Measurements from ENCODE around the gene GLIS1.

- TF ChIP-seq, protein P1, sequence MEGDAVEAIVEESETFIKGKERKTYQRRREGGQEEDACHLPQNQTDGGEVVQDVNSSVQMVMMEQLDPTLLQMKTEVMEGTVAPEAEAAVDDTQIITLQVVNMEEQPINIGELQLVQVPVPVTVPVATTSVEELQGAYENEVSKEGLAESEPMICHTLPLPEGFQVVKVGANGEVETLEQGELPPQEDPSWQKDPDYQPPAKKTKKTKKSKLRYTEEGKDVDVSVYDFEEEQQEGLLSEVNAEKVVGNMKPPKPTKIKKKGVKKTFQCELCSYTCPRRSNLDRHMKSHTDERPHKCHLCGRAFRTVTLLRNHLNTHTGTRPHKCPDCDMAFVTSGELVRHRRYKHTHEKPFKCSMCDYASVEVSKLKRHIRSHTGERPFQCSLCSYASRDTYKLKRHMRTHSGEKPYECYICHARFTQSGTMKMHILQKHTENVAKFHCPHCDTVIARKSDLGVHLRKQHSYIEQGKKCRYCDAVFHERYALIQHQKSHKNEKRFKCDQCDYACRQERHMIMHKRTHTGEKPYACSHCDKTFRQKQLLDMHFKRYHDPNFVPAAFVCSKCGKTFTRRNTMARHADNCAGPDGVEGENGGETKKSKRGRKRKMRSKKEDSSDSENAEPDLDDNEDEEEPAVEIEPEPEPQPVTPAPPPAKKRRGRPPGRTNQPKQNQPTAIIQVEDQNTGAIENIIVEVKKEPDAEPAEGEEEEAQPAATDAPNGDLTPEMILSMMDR (IDR thresholded peaks at IDR 0.05; ENCODE audit: insufficient read depth, low read depth, low read length) = no peak
- TF ChIP-seq EZH2 (IDR thresholded peaks at IDR 0.05; ENCODE audit: insufficient read depth, low read length) = no peak
Measured at GRCh38 chr1:53657531-53657805, 81.5 kb downstream of the GLIS1 start.
